B cell (primary cell): ENCODE data around the gene FGF6. TPM values are rescaled to one million over a fixed set of nuclear protein-coding genes. Genes with fewer than 3 reads are reported as not detected.
A peak's percentile ranks its signal among the peaks of the same experiment; 100 is the strongest.

Source experiments
- ATAC-seq: fragments of 200-7000 bp; cut with Tn5 transposase; one replicate; pipeline ENCODE4 v1.10.0; 2021; ENCODE audit warnings: low read depth, mild to moderate bottlenecking, moderate number of reproducible peaks, moderate library complexity
- CTCF ChIA-PET: fragments of 350-600 bp; sonication (Branson Sonifier 250); formaldehyde crosslinking; loops from one replicate; lab custom pipeline; 2021; ENCODE audit warnings: antibody characterized with exemption, inconsistent platforms; lab: Charles Lee
- POLR2A ChIA-PET: fragments of 350-600 bp; sonication (Branson Sonifier 250); formaldehyde crosslinking; loops from one replicate; lab custom pipeline; 2021; ENCODE audit warnings: antibody characterized with exemption; lab: Charles Lee
- DNase-seq: peaks from one replicate; pipeline ENCODE4 v3.0.0; 2013
- H2AFZ ChIP-seq: 2 replicates; pipeline ENCODE4 v1.6.1; 2012; ENCODE audit warnings: mild to moderate bottlenecking, low read depth, low read length; ENCODE audit not compliant: insufficient read depth, poor library complexity, severe bottlenecking
- H3K27ac ChIP-seq, 2 donors: 1 replicate in 1 of 2; 2 replicates in 1 of 2; pipeline ENCODE4 v1.5.1; 2012 to 2013; ENCODE audit warnings: low read length in 2 of 2, mild to moderate bottlenecking in 2 of 2, moderate library complexity in 1 of 2
- H3K27me3 ChIP-seq, 4 experiments: fragments of 200-600 bp in 1 of 4; sonication (generic) in 1 of 4; replicated peaks in 1 of 4; 1 replicate in 2 of 4; 2 replicates in 2 of 4; pipeline versions ENCODE4 v1.6.1 to v1.7.0; 2013 to 2016; ENCODE audit warnings: low read length in 3 of 4, mild to moderate bottlenecking in 2 of 4, mixed read lengths in 1 of 4, moderate library complexity in 1 of 4; ENCODE audit not compliant: insufficient read depth in 4 of 4, control insufficient read depth in 3 of 4; ENCODE audit errors: control extremely low read depth in 1 of 4
- H3K36me3 ChIP-seq, 2 experiments: replicated peaks in 1 of 2; 1 replicate in 1 of 2; 2 replicates in 1 of 2; pipeline versions ENCODE4 v1.6.1 to v1.7.1; 2013; ENCODE audit warnings: low read length in 1 of 2; ENCODE audit not compliant: insufficient read depth in 2 of 2, control insufficient read depth in 1 of 2; ENCODE audit errors: control extremely low read depth in 1 of 2, extremely low read depth in 1 of 2
- H3K4me1 ChIP-seq, 2 donors: fragments of 200-600 bp in 1 of 2; sonication (generic) in 1 of 2; 1 replicate in 1 of 2; 2 replicates in 1 of 2; pipeline versions ENCODE4 v1.5.1 to v1.6.1; 2013 to 2017; ENCODE audit warnings: low read length in 2 of 2; ENCODE audit not compliant: control insufficient read depth in 2 of 2, insufficient read depth in 2 of 2
- H3K4me2 ChIP-seq: replicated peaks from 2 replicates; pipeline ENCODE3; 2012; ENCODE audit warnings: mild to moderate bottlenecking, low read depth, low read length; ENCODE audit not compliant: poor library complexity, severe bottlenecking
- H3K4me3 ChIP-seq, 5 experiments: fragments of 200-600 bp in 1 of 5; sonication (generic) in 1 of 5; 1 replicate in 3 of 5; 2 replicates in 2 of 5; pipeline versions ENCODE4 v1.5.1 to v1.7.0; 2011 to 2016; ENCODE audit warnings: low read length in 4 of 5, mild to moderate bottlenecking in 4 of 5, low read depth in 2 of 5, control low read depth in 1 of 5, moderate library complexity in 1 of 5; ENCODE audit not compliant: insufficient read depth in 1 of 5; ENCODE audit errors: control extremely low read depth in 1 of 5, extremely low read depth in 1 of 5
- H3K79me2 ChIP-seq: fragments of 200-600 bp; sonication (generic); one replicate; pipeline ENCODE4 v1.6.0; 2016; ENCODE audit warnings: low read length; ENCODE audit not compliant: control insufficient read depth, insufficient read depth
- H3K9ac ChIP-seq: fragments of 200-600 bp; sonication (generic); 2 replicates; pipeline ENCODE4 v1.6.1; 2017; ENCODE audit warnings: mild to moderate bottlenecking, low read length, moderate library complexity
- H3K9me3 ChIP-seq, 3 donors: one replicate each; pipeline versions ENCODE4 v1.6.1 to v1.7.1; 2013; ENCODE audit warnings: low read length in 2 of 3; ENCODE audit not compliant: control insufficient read depth in 2 of 3, insufficient read depth in 1 of 3; ENCODE audit errors: control extremely low read depth in 1 of 3
- H4K20me1 ChIP-seq: 2 replicates; pipeline ENCODE4 v1.6.0; 2012; ENCODE audit warnings: mild to moderate bottlenecking, low read length; ENCODE audit not compliant: insufficient read depth, control insufficient read depth, poor library complexity, severe bottlenecking
- H3K27ac Mint-ChIP-seq: one replicate; pipeline ENCODE4 v1.8.0; 2021; ENCODE audit warnings: mixed read lengths
- H3K27me3 Mint-ChIP-seq: one replicate; pipeline ENCODE4 v1.8.0; 2021; ENCODE audit warnings: mixed read lengths
- H3K4me1 Mint-ChIP-seq: one replicate; pipeline ENCODE4 v1.8.0; 2021; ENCODE audit warnings: mixed read lengths
- H3K4me3 Mint-ChIP-seq: one replicate; pipeline ENCODE4 v1.8.0; 2021; ENCODE audit warnings: mixed read lengths
- H3K9me3 Mint-ChIP-seq: one replicate; pipeline ENCODE4 v1.8.0; 2022; ENCODE audit warnings: mixed read lengths; ENCODE audit not compliant: insufficient read depth
- CTCF ChIP-seq: fragments of 200-600 bp; IDR thresholded peaks from one replicate; pipeline ENCODE4 v1.8.0; 2022; ENCODE audit warnings: antibody characterized with exemption, mild to moderate bottlenecking
- EZH2 ChIP-seq: IDR thresholded peaks from 2 replicates; pipeline ENCODE4 v1.6.1; 2012; ENCODE audit warnings: borderline replicate concordance, low read depth, mild to moderate bottlenecking, moderate library complexity, low read length; ENCODE audit not compliant: insufficient read depth, poor library complexity, severe bottlenecking
- WGBS: methylation state at CpG from one replicate; pipeline ENCODE4 v1.1.5; 2013; ENCODE audit warnings: missing lambda C conversion rate; ENCODE audit not compliant: insufficient coverage; 5-methylcytosine and 5-hydroxymethylcytosine counted together
- intact Hi-C: fragments of 100-400 bp; cut with micrococcal nuclease; formaldehyde crosslinking; loops from one replicate; pipeline ENCODE4 v1.10.0; 2022
- polyA plus RNA-seq: library from polyadenylated mRNA; depleted of rRNA; stranded (reverse); fragments of >200 nt; gene quantifications from 2 replicates; pipeline ENCODE4 v1.2.3, GENCODE V29; 2012
- total RNA-seq, 2 donors: library from RNA; stranded (reverse); fragments of 120-200 nt in 1 of 2; gene quantifications; 1 replicate in 1 of 2; 2 replicates in 1 of 2; pipeline versions ENCODE4 v1.2.3 to v1.2.4, GENCODE V29; 2013 to 2022

Gene FGF6
- total and polyA plus RNA-seq, 2 donors (not counting 1 experiment from before 2014, with no cell fraction given): not detected

- H3K4me1 Mint-ChIP-seq: peaks cover 37% of the 10 kb centered on the region
- DNase-seq (peak; percentile 46), ATAC-seq (peak; percentile 41)
- H3K4me3 Mint-ChIP-seq: peak overlapping the region; percentile 75
- Histone ChIP-seq H3K27ac (peak overlapping the region in 1 of 2 donors; percentile 57), H4K20me1 (no peaks in the 10 kb centered on the region), H3K27me3 (peaks cover 0 to 7% (median 3%) of the 10 kb centered on the region in 4 experiments), H3K4me2 (peak overlapping the region; percentile 68), H3K9ac (peak overlapping the region; percentile 36), H3K79me2 (no peaks in the 10 kb centered on the region), H2AFZ (peak overlapping the region; percentile 58), H3K4me1 (peaks cover 34 to 35% of the 10 kb centered on the region in 2 donors), H3K36me3 (no peaks in the 10 kb centered on the region), H3K9me3 (peaks cover 0 to 8% (median 5%) of the 10 kb centered on the region in 3 donors), H3K4me3 (peak overlapping the region in 3 of 5 experiments; percentile 12 to 32 (median 22))
- CTCF ChIA-PET: interaction anchor here (0.9 kb wide), 2 partner anchors 8 to 9 kb away, joined by 3 read pairs; no protein-coding TSS in a partner anchor
- intact Hi-C loops: no loop called here
- WGBS: 22% methylated on average over 4 of the region's 14 CpGs
- POLR2A ChIA-PET: interaction anchor here (0.7 kb wide), 1 partner anchor 391 kb away, joined by 3 read pairs; no protein-coding TSS in a partner anchor
- peaks cover 15% of the 10 kb centered on the region for H3K27me3 Mint-ChIP-seq
- TF ChIP-seq EZH2: no peak
- H3K27ac Mint-ChIP-seq: peak overlapping the region; percentile 16
- H3K9me3 Mint-ChIP-seq: no peaks in the 10 kb centered on the region
These were observed 6.6 kb downstream of the FGF6 start for GRCh38 chr12:4438834-4439596.

DNA sequence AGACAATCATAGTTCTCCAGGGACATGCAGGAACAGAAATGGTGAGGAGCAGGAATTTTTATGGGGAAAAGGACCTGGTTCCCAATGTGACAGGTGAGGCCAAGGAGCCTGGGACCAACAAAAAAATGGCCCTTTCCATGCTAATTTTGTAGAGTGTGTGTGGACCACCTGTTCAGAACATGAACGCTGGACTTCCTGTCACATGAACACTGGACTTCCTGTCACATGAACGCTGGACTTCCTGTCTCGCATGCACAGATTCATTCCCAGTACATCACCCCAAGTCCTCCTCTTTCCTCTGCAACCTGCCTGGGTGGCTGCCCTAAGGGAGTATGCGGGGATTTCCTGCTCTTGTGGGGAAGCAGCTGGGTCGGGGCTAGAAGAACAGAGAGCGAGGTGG, 10.1 kb downstream of the FGF6 start:
- no peak for TF ChIP-seq EZH2
- TF ChIP-seq CTCF: no peak
- no peak overlapping the region for H3K27ac ChIP-seq
- Mint-ChIP-seq H3K9me3 (no peaks in the 10 kb centered on the region), H3K27me3 (no peaks in the 10 kb centered on the region), H3K4me1 (peaks cover 32% of the 10 kb centered on the region), H3K27ac (no peak overlapping the region), H3K4me3 (no peak overlapping the region)
- H3K79me2 ChIP-seq: no peaks in the 10 kb centered on the region
- H3K36me3 ChIP-seq: no peaks in the 10 kb centered on the region
- ATAC-seq (no peak), DNase-seq (no peak)
- peaks cover 0 to 8% (median 5%) of the 10 kb centered on the region in 3 donors for H3K9me3 ChIP-seq
- intact Hi-C loops: no loop called here
- H3K4me1 ChIP-seq: peaks cover 34 to 36% of the 10 kb centered on the region in 2 donors
- no peak overlapping the region for H2AFZ ChIP-seq
- ChIA-PET CTCF (no interaction called here), POLR2A (no interaction called here)
- no peak overlapping the region for H3K4me2 ChIP-seq
- no peaks in the 10 kb centered on the region for H4K20me1 ChIP-seq
- no peaks in the 10 kb centered on the region for H3K27me3 ChIP-seq
- 13% methylated on average over 2 of the region's 6 CpGs for WGBS
- no peak overlapping the region for H3K9ac ChIP-seq
- no peak overlapping the region for H3K4me3 ChIP-seq
